HepG2 (cell line): ENCODE measurements around the gene INF2. TPM values are rescaled to one million over a fixed set of nuclear protein-coding genes. Genes with fewer than 3 reads are reported as not detected.

ENCODE experiments used
- AGO2 ChIP-seq: fragments of 200-400 bp; formaldehyde crosslinking; optimal IDR thresholded peaks from 2 replicates; pipeline ENCODE3; 2017; ENCODE audit warnings: mild to moderate bottlenecking, low read depth, low read length, moderate library complexity
- E2F1 ChIP-seq: sonication (generic); formaldehyde crosslinking; IDR thresholded peaks from 2 replicates; pipeline ENCODE4 v1.5.0; 2020; ENCODE audit warnings: missing genetic modification reagents
- ETV5 ChIP-seq: IDR thresholded peaks from 2 replicates; pipeline ENCODE4 v1.6.1; 2018; ENCODE audit warnings: missing biosample characterization, missing genetic modification reagents, inconsistent platforms, borderline replicate concordance
- FOXA1 ChIP-seq, 2 experiments: fragments of 450-650 bp in 1 of 2; sonication (generic) in 1 of 2; formaldehyde crosslinking in 1 of 2; IDR thresholded peaks; 2 replicates each; pipeline versions ENCODE4 v1.4.0 to v1.6.1; 2016 to 2020; ENCODE audit warnings: missing genetic modification reagents in 1 of 2
- GPBP1L1 ChIP-seq: sonication (generic); formaldehyde crosslinking; IDR thresholded peaks from 2 replicates; pipeline ENCODE4 v1.5.0; 2020; ENCODE audit warnings: mild to moderate bottlenecking, missing genetic modification reagents
- PHF20 ChIP-seq: sonication (generic); formaldehyde crosslinking; IDR thresholded peaks from 2 replicates; pipeline ENCODE4 v1.5.0; 2020; ENCODE audit warnings: mild to moderate bottlenecking, missing genetic modification reagents
- PRMT3 ChIP-seq: sonication (generic); formaldehyde crosslinking; IDR thresholded peaks from 2 replicates; pipeline ENCODE4 v1.8.1; 2022; ENCODE audit warnings: low read depth, mild to moderate bottlenecking, moderate library complexity, missing genetic modification reagents, borderline replicate concordance
- PTBP1 ChIP-seq: fragments of 200-400 bp; formaldehyde crosslinking; IDR thresholded peaks from 2 replicates; pipeline ENCODE4 v1.6.1; 2018; ENCODE audit warnings: low read length, low read depth; ENCODE audit not compliant: poor library complexity, severe bottlenecking
- RXRA ChIP-seq: sonication (generic); formaldehyde crosslinking; IDR thresholded peaks from 2 replicates; pipeline ENCODE4 v1.5.1; 2020; ENCODE audit warnings: missing genetic modification reagents
- ZNF646 ChIP-seq: sonication (generic); formaldehyde crosslinking; IDR thresholded peaks from 2 replicates; pipeline ENCODE4 v1.9.0; 2021; ENCODE audit warnings: mild to moderate bottlenecking, missing genetic modification reagents
- ZNF687 ChIP-seq: sonication (generic); formaldehyde crosslinking; IDR thresholded peaks from 2 replicates; pipeline ENCODE4 v1.5.1; 2020; ENCODE audit warnings: mild to moderate bottlenecking, missing genetic modification reagents, moderate library complexity
- ZSCAN25 ChIP-seq: sonication (generic); formaldehyde crosslinking; IDR thresholded peaks from 2 replicates; pipeline ENCODE4 v1.8.0; 2022; ENCODE audit warnings: mild to moderate bottlenecking, missing genetic modification reagents
- ZSCAN29 ChIP-seq: sonication (generic); formaldehyde crosslinking; conservative IDR thresholded peaks from 2 replicates; pipeline ENCODE4 v1.4.0; 2020; ENCODE audit warnings: mild to moderate bottlenecking, missing genetic modification reagents
- polyA plus RNA-seq, 8 experiments: library from polyadenylated mRNA; depleted of rRNA in 3 of 8; stranded (reverse) in 7 of 8; unstranded in 1 of 8; fragments of >200 nt; fragmentation: Illumina TruSeq in 4 of 8; extraction: Trizol in 4 of 8; gene quantifications; 2 replicates each; pipeline versions ENCODE4 v1.2.1 to v1.2.3, GENCODE V29; 2011 to 2016; ENCODE audit warnings: low read depth in 4 of 8, missing spikeins in 1 of 8, mixed read lengths in 1 of 8; ENCODE audit not compliant: insufficient read depth in 1 of 8
- total RNA-seq, 5 experiments: library from RNA; depleted of rRNA; stranded (reverse); fragments of >200 nt; fragmentation: Illumina TruSeq; extraction: Trizol; gene quantifications; 2 replicates each; pipeline ENCODE4 v1.2.3, GENCODE V29; 2016; ENCODE audit warnings: low read depth in 1 of 5

INF2 gene
- total and polyA plus RNA-seq, 2 of the 13 experiments (the other 11 are each of a cell fraction or from before 2014, with no cell fraction given) = 16.4 to 26.4 TPM

- no peak for TF ChIP-seq PRMT3
- TF ChIP-seq ZSCAN25 (CRISPR knock-in tag) = no peak
- no peak for TF ChIP-seq ZSCAN29 (CRISPR knock-in tag)
- TF ChIP-seq ETV5 (CRISPR knock-in tag) = 0 out of 2 replicates have a peak, but pooled peaks have one; percentile 3
- no peak for TF ChIP-seq PTBP1
- peak; percentile 50 for TF ChIP-seq AGO2
- TF ChIP-seq PHF20 (CRISPR knock-in tag) = no peak
- TF ChIP-seq ZNF646 = no peak
- TF ChIP-seq ZNF687 (CRISPR knock-in tag) = peak; percentile 14
- no peak for TF ChIP-seq GPBP1L1 (CRISPR knock-in tag)
- TF ChIP-seq RXRA (CRISPR knock-in tag) = 0 out of 2 replicates have a peak, but pooled peaks have one; percentile 6
- TF ChIP-seq FOXA1 (IDR thresholded peaks at IDR 0.05) = no peak
- no peak for TF ChIP-seq FOXA1 (CRISPR knock-in tag; IDR thresholded peaks at IDR 0.05)
- no peak for TF ChIP-seq E2F1 (CRISPR knock-in tag)
These were observed 11.7 kb upstream of the INF2 start (continued) for GRCh38 chr14:104677512-104678332.
